Measurements from ENCODE around the gene ORM2.

- TF ChIP-seq YY1 (IDR thresholded peaks at IDR 0.05; ENCODE audit: insufficient read depth, insufficient read length): no peak
- no peak for TF ChIP-seq ZNF274 (IDR thresholded peaks at IDR 0.05; ENCODE audit: low read depth, low read length)
- no peak for TF ChIP-seq SUZ12 (IDR thresholded peaks at IDR 0.05; ENCODE audit: extremely low read depth, insufficient read depth, insufficient read length)
Observed at GRCh38 chr9:114291886-114292590, 37.6 kb upstream of the ORM2 start.
